Measurements from ENCODE around the gene TNF.

- TF ChIP-seq ZNF530 (tag by site-specific recombination; IDR thresholded peaks at IDR 0.05; ENCODE audit: low read depth) (no peak), ZNF133 (tag by site-specific recombination; IDR thresholded peaks at IDR 0.05) (no peak), ZNF239 (tag by site-specific recombination; IDR thresholded peaks at IDR 0.05) (no peak), ZNF791 (tag by site-specific recombination; IDR thresholded peaks at IDR 0.05) (no peak), CTCF (tag by site-specific recombination; IDR thresholded peaks at IDR 0.05) (no peak), ZNF138 (tag by site-specific recombination; IDR thresholded peaks at IDR 0.05; ENCODE audit: borderline replicate concordance) (no peak), ZNF626 (tag by site-specific recombination; IDR thresholded peaks at IDR 0.05) (no peak), REST (tag by site-specific recombination; IDR thresholded peaks at IDR 0.05) (no peak), ZNF404 (tag by site-specific recombination; IDR thresholded peaks at IDR 0.05) (no peak), ZSCAN18 (tag by site-specific recombination; IDR thresholded peaks at IDR 0.05) (no peak), ZNF670 (tag by site-specific recombination; IDR thresholded peaks at IDR 0.05; ENCODE audit: low read depth) (no peak), ZNF600 (tag by site-specific recombination; IDR thresholded peaks at IDR 0.05) (no peak)
These were observed 1.7 kb downstream of the TNF start for GRCh38 chr6:31576897-31577578.
